GM18867 (cell line): Measurements from ENCODE around the gene KBTBD7.
"Not testable (repeated sequence)": the region's sequence is repeated elsewhere in the genome, so short reads cannot be mapped to it uniquely, and the experiment has no call there.

Experiments
- ATAC-seq: cut with Tn5 transposase; IDR thresholded peaks from one replicate; pipeline ENCODE4 v1.9.1; 2021; ENCODE audit warnings: mild to moderate bottlenecking, moderate library complexity; ENCODE audit not compliant: unreplicated experiment

KBTBD7 gene

GRCh38 chr13:41199079-41199478, 4.7 kb upstream of the KBTBD7 start:
- ATAC-seq, result no peak

GRCh38 chr13:41196620-41197019, 2.3 kb upstream of the KBTBD7 start:
- no peak for ATAC-seq

GRCh38 chr13:41196011-41196410, 1.6 kb upstream of the KBTBD7 start:
- ATAC-seq, result no peak

- ATAC-seq, result no peak
Observed at GRCh38 chr13:41193469-41193868, 900 bp downstream of the KBTBD7 start.

- no peak for ATAC-seq
Observed at GRCh38 chr13:41188584-41188983, 5.8 kb downstream of the KBTBD7 start.

GRCh38 chr13:41186481-41186880, 7.9 kb downstream of the KBTBD7 start:
- no peak for ATAC-seq

GRCh38 chr13:41182231-41182630, 12.1 kb downstream of the KBTBD7 start:
- no peak for ATAC-seq

GRCh38 chr13:41179593-41180250, 14.6 kb downstream of the KBTBD7 start:
- ATAC-seq, result no peak

- ATAC-seq, result no peak
Observed at GRCh38 chr13:41178040-41178439, 16.3 kb downstream of the KBTBD7 start.

GRCh38 chr13:41177616-41178015, 16.8 kb downstream of the KBTBD7 start:
- ATAC-seq, result no peak

GRCh38 chr13:41175576-41175975, 18.8 kb downstream of the KBTBD7 start:
- ATAC-seq, result not testable (repeated sequence)

GRCh38 chr13:41162151-41162550, 32.2 kb downstream of the KBTBD7 start:
- no peak for ATAC-seq

- no peak for ATAC-seq
Observed at GRCh38 chr13:41159174-41159573, 35.2 kb downstream of the KBTBD7 start.

- no peak for ATAC-seq
Observed at GRCh38 chr13:41157048-41157717, 37.2 kb downstream of the KBTBD7 start.

- no peak for ATAC-seq
Observed at GRCh38 chr13:41156620-41157019, 37.7 kb downstream of the KBTBD7 start.

GRCh38 chr13:41154042-41154441, 40.3 kb downstream of the KBTBD7 start:
- no peak for ATAC-seq

GRCh38 chr13:41152005-41152404, 42.4 kb downstream of the KBTBD7 start:
- ATAC-seq, result no peak

GRCh38 chr13:41150058-41150457, 44.3 kb downstream of the KBTBD7 start:
- ATAC-seq, result no peak

GRCh38 chr13:41148419-41149283, 45.7 kb downstream of the KBTBD7 start:
- no peak for ATAC-seq

- ATAC-seq, result no peak
Observed at GRCh38 chr13:41145136-41145908, 49.0 kb downstream of the KBTBD7 start.

GRCh38 chr13:41144576-41144975, 49.8 kb downstream of the KBTBD7 start:
- no peak for ATAC-seq
